ENCODE results near the gene C5orf63. TPM values are rescaled to one million over a fixed set of nuclear protein-coding genes. Genes with fewer than 3 reads are reported as not detected.

The C5orf63 gene
- total and polyA plus RNA-seq, 9 of the 15 experiments (the other 6 are each of a cell fraction or from before 2014, with no cell fraction given) = 1.8 to 24.6 (median 6.2) TPM

- POLR2A ChIA-PET = interaction anchor here (1.0 to 1.3 kb wide), 3 partner anchors 14 to 236 kb away, joined by 3 to 5 read pairs (median 4); partner anchors contain the start of gene LMNB1
- no peaks in the 10 kb centered on the region for H3K9me1 ChIP-seq (ENCODE audit: control insufficient read depth, insufficient read depth, low read length)
- no peak for FAIRE-seq
- in situ Hi-C loops (cut with MboI) = no loop called here
- no peak overlapping the region for H3K9ac ChIP-seq (ENCODE audit: insufficient read depth in 1 of 2, low read depth in 2 of 2, low read length in 2 of 2)
- H3K4me3 ChIP-seq = no peak overlapping the region
- intact Hi-C loops (cut with micrococcal nuclease) = no loop called here
- peaks cover 4% of the 10 kb centered on the region; the same call in 1 of the 2 replicates for H4K20me1 ChIP-seq (replicated peaks; ENCODE audit: control insufficient read depth, insufficient read depth, low read length)
- no peak for TF ChIP-seq TCF3 (CRISPR knock-in tag; IDR thresholded peaks at IDR 0.05)
- 0 out of 2 replicates have a peak, but pooled peaks have one; percentile 13 for TF ChIP-seq MGA (IDR thresholded peaks at IDR 0.05)
- CTCF ChIA-PET (ENCODE audit: low intra/inter-chr PET ratio) = no interaction called here
- H3K36me3 ChIP-seq (ENCODE audit: control insufficient read depth, insufficient read depth, low read length) = no peaks in the 10 kb centered on the region; the same call in 2 of the 3 replicates
- H3K27me3 ChIP-seq (ENCODE audit: control insufficient read depth in 2 of 2, insufficient read depth in 2 of 2, low read length in 2 of 2) = no peaks in the 10 kb centered on the region
- no peaks in the 10 kb centered on the region for H3K9me3 ChIP-seq (replicated peaks; ENCODE audit: control insufficient read depth, insufficient read depth, low read depth, low read length)
- no peak overlapping the region for H3K27ac ChIP-seq (ENCODE audit: extremely low read depth, low read depth, low read length)
- no peak overlapping the region for H2AFZ ChIP-seq (ENCODE audit: low read depth, low read length)
- BruUV-seq (replicated peaks) = no TSS peak
- no peak overlapping the region for H3K4me2 ChIP-seq (ENCODE audit: insufficient read depth, low read length)
- no peak for ATAC-seq
- peaks cover 0 to 24% of the 10 kb centered on the region in 2 experiments; a peak in 3 of 5 replicates for H3K4me1 ChIP-seq (replicated peaks in 1 of 2; ENCODE audit: control insufficient read depth in 2 of 2, insufficient read depth in 2 of 2, low read length in 2 of 2)
- DNase-seq (ENCODE audit: extremely low read depth in 1 of 4, low spot score in 3 of 4) = no peak
- peaks cover 91% of the 10 kb centered on the region for H3K79me2 ChIP-seq (ENCODE audit: control insufficient read depth, insufficient read depth, low read length)
Measured at GRCh38 chr5:127012916-127013315, 60.4 kb downstream of the C5orf63 start.
